Breast epithelium (tissue), 4 donors: ENCODE results near the gene GTPBP2. TPM values are rescaled to one million over a fixed set of nuclear protein-coding genes. Genes with fewer than 3 reads are reported as not detected.
"Not testable (repeated sequence)": the region's sequence is repeated elsewhere in the genome, so short reads cannot be mapped to it uniquely, and the experiment has no call there.

Experiments used
- DNase-seq, 2 donors: peaks; one replicate each; pipeline ENCODE4 v3.0.0-alpha.2; 2019; ENCODE audit warnings: low spot score in 2 of 2
- H3K27ac ChIP-seq, 2 donors: fragments of 200-600 bp; sonication (generic) in 1 of 2; one replicate each; pipeline ENCODE4 v1.5.1; 2016 to 2019; ENCODE audit warnings: mild to moderate bottlenecking in 1 of 2
- H3K27me3 ChIP-seq, 2 donors: fragments of 200-600 bp; sonication (generic) in 1 of 2; one replicate each; pipeline versions ENCODE4 v1.5.1 to v1.6.0; 2017 to 2019; ENCODE audit warnings: control low read depth in 1 of 2, mild to moderate bottlenecking in 1 of 2
- H3K36me3 ChIP-seq: fragments of 200-600 bp; one replicate; pipeline ENCODE4 v1.5.1; 2019
- H3K4me1 ChIP-seq, 2 donors: fragments of 200-600 bp; sonication (generic); one replicate each; pipeline ENCODE4 v1.5.1; 2016 to 2019; ENCODE audit warnings: control low read depth in 1 of 2
- H3K4me3 ChIP-seq, 3 donors: fragments of 200-600 bp; sonication (generic); 1 replicate in 2 of 3; 2 replicates in 1 of 3; pipeline ENCODE4 v1.5.1; 2016 to 2019; ENCODE audit warnings: mild to moderate bottlenecking in 3 of 3, moderate library complexity in 2 of 3
- H3K9me3 ChIP-seq, 2 donors: fragments of 200-600 bp; sonication (generic) in 1 of 2; one replicate each; pipeline ENCODE4 v1.5.1; 2016 to 2019; ENCODE audit warnings: control low read depth in 1 of 2
- POLR2A ChIP-seq: fragments of 450-650 bp; IDR thresholded peaks from one replicate; pipeline ENCODE4 v1.6.1; 2016; ENCODE audit warnings: antibody characterized with exemption, mild to moderate bottlenecking, moderate library complexity
- POLR2AphosphoS5 ChIP-seq, 3 donors: sonication (generic); formaldehyde crosslinking; IDR thresholded peaks; one replicate each; pipeline ENCODE4 v1.6.1; 2017; ENCODE audit warnings: antibody characterized with exemption in 3 of 3
- intact Hi-C: fragments of 100-400 bp; cut with DNase I; formaldehyde crosslinking; loops from one replicate; pipeline ENCODE4 v1.15.1; 2023; ENCODE audit warnings: low total_unique reads
- total RNA-seq, 3 donors: library from RNA; depleted of rRNA; stranded (reverse); fragments of >200 nt; gene quantifications; one replicate each; pipeline ENCODE4 v1.1.0, GENCODE V29; 2016
- TF ChIP-seq, protein P1 (sequence below), 3 donors: fragments of 450-650 bp; IDR thresholded peaks; one replicate each; pipeline ENCODE4 v1.5.1; 2016 to 2017; ENCODE audit warnings: antibody characterized with exemption in 3 of 3, mild to moderate bottlenecking in 3 of 3, moderate library complexity in 3 of 3

Gene GTPBP2
- total RNA-seq, 3 donors from 2014 or later, result 41.4 to 58.0 (median 43.6) TPM

DNA sequence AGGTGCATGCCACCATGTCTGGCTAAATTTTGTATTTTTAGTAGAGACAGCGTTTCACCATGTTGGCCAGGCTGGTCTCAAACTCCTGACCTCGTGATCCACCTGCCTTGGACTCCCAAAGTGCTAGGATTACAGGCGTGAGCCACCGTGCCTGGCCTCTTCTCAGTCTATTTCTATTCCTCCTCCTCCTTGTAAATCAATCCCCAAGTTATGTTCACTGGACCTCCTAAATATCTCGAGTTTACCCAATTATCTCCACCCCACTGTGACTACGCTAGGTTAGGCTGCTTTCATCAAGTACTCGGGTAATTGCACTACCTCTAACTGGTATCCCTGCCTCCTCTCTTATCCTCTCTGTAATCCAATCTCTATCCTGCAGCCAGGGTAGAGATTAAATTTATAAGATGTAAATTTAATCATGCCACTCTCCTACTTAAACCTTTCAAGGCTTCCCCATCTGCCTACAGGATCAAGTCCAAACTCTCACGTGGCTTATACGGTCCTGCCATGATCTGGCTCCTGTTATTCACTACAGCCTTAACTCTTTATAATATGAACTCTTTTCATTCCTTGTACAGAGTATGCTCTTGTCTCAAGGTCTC is 5.7 kb upstream of the GTPBP2 start:
- no peaks in the 10 kb centered on the region for H3K9me3 ChIP-seq
- H3K27me3 ChIP-seq, result no peaks in the 10 kb centered on the region
- no peaks in the 10 kb centered on the region for H3K4me1 ChIP-seq
- intact Hi-C loops, result no loop called here
- TF ChIP-seq, protein P1, sequence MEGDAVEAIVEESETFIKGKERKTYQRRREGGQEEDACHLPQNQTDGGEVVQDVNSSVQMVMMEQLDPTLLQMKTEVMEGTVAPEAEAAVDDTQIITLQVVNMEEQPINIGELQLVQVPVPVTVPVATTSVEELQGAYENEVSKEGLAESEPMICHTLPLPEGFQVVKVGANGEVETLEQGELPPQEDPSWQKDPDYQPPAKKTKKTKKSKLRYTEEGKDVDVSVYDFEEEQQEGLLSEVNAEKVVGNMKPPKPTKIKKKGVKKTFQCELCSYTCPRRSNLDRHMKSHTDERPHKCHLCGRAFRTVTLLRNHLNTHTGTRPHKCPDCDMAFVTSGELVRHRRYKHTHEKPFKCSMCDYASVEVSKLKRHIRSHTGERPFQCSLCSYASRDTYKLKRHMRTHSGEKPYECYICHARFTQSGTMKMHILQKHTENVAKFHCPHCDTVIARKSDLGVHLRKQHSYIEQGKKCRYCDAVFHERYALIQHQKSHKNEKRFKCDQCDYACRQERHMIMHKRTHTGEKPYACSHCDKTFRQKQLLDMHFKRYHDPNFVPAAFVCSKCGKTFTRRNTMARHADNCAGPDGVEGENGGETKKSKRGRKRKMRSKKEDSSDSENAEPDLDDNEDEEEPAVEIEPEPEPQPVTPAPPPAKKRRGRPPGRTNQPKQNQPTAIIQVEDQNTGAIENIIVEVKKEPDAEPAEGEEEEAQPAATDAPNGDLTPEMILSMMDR (IDR thresholded peaks at IDR 0.05), result no peak
- TF ChIP-seq POLR2AphosphoS5 (IDR thresholded peaks at IDR 0.05), result no peak
- TF ChIP-seq POLR2A, result no peak
- peak overlapping the region in 1 of 3 donors; percentile 84 for H3K4me3 ChIP-seq
- no peaks in the 10 kb centered on the region for H3K36me3 ChIP-seq
- peak overlapping the region; percentile 88 to 91 for H3K27ac ChIP-seq
- DNase-seq, result no peak

DNA sequence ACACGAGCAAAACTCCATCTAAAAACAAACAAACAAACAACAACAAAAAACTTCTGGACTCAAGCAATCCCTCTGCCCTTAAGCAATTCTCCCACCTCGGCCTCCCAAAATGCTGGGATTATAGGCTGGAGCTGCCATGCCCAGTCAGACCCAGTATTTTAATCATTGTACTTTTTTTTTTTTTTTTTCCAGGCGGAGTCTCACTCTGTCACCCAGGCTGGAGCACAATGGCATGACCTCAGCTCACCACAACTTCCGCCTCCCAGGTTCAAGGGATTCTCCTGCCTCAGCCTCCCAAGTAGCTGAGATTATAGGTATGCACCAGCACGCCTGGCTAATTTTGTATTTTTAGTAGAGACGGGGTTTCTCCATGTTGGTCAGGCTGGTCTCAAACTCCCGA is 3.9 kb upstream of the GTPBP2 start:
- H3K4me1 ChIP-seq, H3K9me3 ChIP-seq, H3K27ac ChIP-seq, H3K4me3 ChIP-seq, intact Hi-C loops, H3K36me3 ChIP-seq, H3K27me3 ChIP-seq, DNase-seq: not testable (repeated sequence)

- no peak for TF ChIP-seq POLR2AphosphoS5 (IDR thresholded peaks at IDR 0.05)
- no peak for TF ChIP-seq POLR2A
- TF ChIP-seq, protein P1 (IDR thresholded peaks at IDR 0.05), result no peak
- no peak for DNase-seq
- no peaks in the 10 kb centered on the region for H3K27me3 ChIP-seq
- peaks cover 4% of the 10 kb centered on the region in 2 donors for H3K4me1 ChIP-seq
- intact Hi-C loops, result no loop called here
- no peak overlapping the region for H3K4me3 ChIP-seq
- H3K36me3 ChIP-seq, result no peaks in the 10 kb centered on the region
- H3K9me3 ChIP-seq, result no peaks in the 10 kb centered on the region
- peak overlapping the region in 1 of 2 donors; percentile 36 for H3K27ac ChIP-seq
Measured at GRCh38 chr6:43630980-43631619, 2.0 kb upstream of the GTPBP2 start.

- H3K9me3 ChIP-seq, result no peaks in the 10 kb centered on the region
- TF ChIP-seq, protein P1 (IDR thresholded peaks at IDR 0.05), result no peak
- no peak for TF ChIP-seq POLR2A
- peak in 2 of 3 donors; percentile 32 to 60 for TF ChIP-seq POLR2AphosphoS5 (IDR thresholded peaks at IDR 0.05)
- intact Hi-C loops, result loop anchor here (2.0 kb wide), 1 partner anchor 59 kb away; no protein-coding TSS in a partner anchor
- peak overlapping the region; percentile 98 for H3K27ac ChIP-seq
- H3K4me1 ChIP-seq, result peaks cover 4% of the 10 kb centered on the region in 2 donors
- no peaks in the 10 kb centered on the region for H3K27me3 ChIP-seq
- no peaks in the 10 kb centered on the region for H3K36me3 ChIP-seq
- peak overlapping the region; percentile 90 to 99 (median 95) for H3K4me3 ChIP-seq
- DNase-seq, result peak; percentile 95 to 97
Measured at GRCh38 chr6:43629505-43630300, 639 bp upstream of the GTPBP2 start.

DNA sequence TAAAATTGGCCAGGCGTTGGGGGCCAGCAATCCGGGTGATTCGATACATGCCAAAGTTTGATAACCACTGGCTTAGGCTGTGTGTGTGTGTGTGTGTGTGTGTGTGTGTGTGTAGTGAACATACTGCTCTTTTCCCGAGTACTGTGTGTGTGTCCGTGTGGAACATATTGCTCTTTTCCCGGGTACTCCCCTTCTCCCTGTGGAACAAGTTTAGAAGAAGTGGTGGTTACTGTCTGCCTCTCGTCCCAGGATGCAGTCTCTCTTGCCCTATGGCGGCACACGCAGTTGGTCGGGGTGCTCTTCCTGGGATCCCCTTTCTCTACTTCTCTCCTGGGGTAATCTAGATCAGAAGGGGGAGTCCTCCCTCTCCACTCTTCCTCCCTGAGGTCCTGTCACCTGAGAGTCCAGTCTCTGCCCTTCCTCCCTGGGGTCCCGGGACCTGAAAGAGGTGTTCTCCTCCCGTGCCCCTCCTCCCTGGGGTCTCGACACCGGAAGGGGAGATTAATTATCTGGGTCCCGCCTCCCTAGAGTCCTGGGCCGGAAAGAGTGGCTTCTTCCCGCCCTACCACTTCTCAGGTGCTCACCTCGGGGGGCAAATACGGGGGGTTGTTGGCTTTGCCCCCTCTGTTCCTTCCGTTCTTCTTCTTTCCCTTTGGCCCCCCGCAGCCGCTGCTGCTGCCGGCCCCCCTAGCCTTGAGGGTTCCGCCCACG is 516 bp downstream of the GTPBP2 start:
- no peaks in the 10 kb centered on the region for H3K27me3 ChIP-seq
- intact Hi-C loops, result loop anchor here (2.0 kb wide), 1 partner anchor 58 kb away; no protein-coding TSS in a partner anchor
- H3K4me1 ChIP-seq, result peaks cover 4% of the 10 kb centered on the region in 2 donors
- DNase-seq, result peak in 1 of 2 donors; percentile 45
- H3K36me3 ChIP-seq, result no peaks in the 10 kb centered on the region
- H3K9me3 ChIP-seq, result no peaks in the 10 kb centered on the region
- H3K4me3 ChIP-seq, result peak overlapping the region; percentile 90 to 99 (median 95)
- peak overlapping the region; percentile 98 for H3K27ac ChIP-seq
- TF ChIP-seq POLR2AphosphoS5 (IDR thresholded peaks at IDR 0.05) (peak in 2 of 3 donors; percentile 38 to 44), POLR2A (no peak)
- TF ChIP-seq, protein P1 (IDR thresholded peaks at IDR 0.05), result no peak
